IPS-NIHi7 (cell line): ENCODE measurements around the gene NRL.

Source experiments
- DNase-seq: peaks from one replicate; pipeline ENCODE4 v3.0.0; 2012; ENCODE audit warnings: mixed read lengths; ENCODE audit errors: extremely low spot score

NRL gene

GRCh38 chr14:24114532-24115421, at the start of gene NRL, which contains the start of gene DCAF11:
NRL (minus strand) TSS chr14:24114949; CDS start chr14:24082848, 32,101 bp downstream.
DCAF11 (plus strand) TSS chr14:24114777; CDS start chr14:24115595, 818 bp downstream.
- DNase-seq = peak; percentile 96

GRCh38 chr14:24162093-24162492, 47.3 kb upstream of the NRL start:
- DNase-seq = no peak

- DNase-seq = peak; percentile 95
Observed at GRCh38 chr14:24160850-24161804, 46.4 kb upstream of the NRL start, which contains the start of gene IRF9. IRF9 (plus strand) TSS chr14:24161265; CDS start chr14:24162145, 880 bp downstream.

GRCh38 chr14:24160499-24160849, 45.7 kb upstream of the NRL start:
- DNase-seq = no peak

- no peak for DNase-seq
Observed at GRCh38 chr14:24159777-24160498, 45.2 kb upstream of the NRL start.

- DNase-seq = no peak
Observed at GRCh38 chr14:24157331-24157730, 42.6 kb upstream of the NRL start.

GRCh38 chr14:24156840-24157239, 42.1 kb upstream of the NRL start:
- DNase-seq = no peak

GRCh38 chr14:24155100-24155499, 40.4 kb upstream of the NRL start:
- DNase-seq = no peak

- no peak for DNase-seq
Observed at GRCh38 chr14:24151404-24152080, 36.8 kb upstream of the NRL start.

- no peak for DNase-seq
Observed at GRCh38 chr14:24150993-24151392, 36.2 kb upstream of the NRL start.

- DNase-seq = no peak
Observed at GRCh38 chr14:24150567-24150966, 35.8 kb upstream of the NRL start.

- no peak for DNase-seq
Observed at GRCh38 chr14:24150061-24150460, 35.3 kb upstream of the NRL start.

- DNase-seq = no peak
Observed at GRCh38 chr14:24149302-24149969, 34.7 kb upstream of the NRL start.

GRCh38 chr14:24147761-24148428, 33.1 kb upstream of the NRL start:
- no peak for DNase-seq

- peak; percentile 97 for DNase-seq
Observed at GRCh38 chr14:24146978-24147760, 32.4 kb upstream of the NRL start, which contains the start of gene RNF31. RNF31 (plus strand) TSS chr14:24147498; CDS start chr14:24147699, 201 bp downstream.

GRCh38 chr14:24146453-24146977, 31.8 kb upstream of the NRL start, which contains the start of gene PSME2:
PSME2 (minus strand) TSS chr14:24146610; CDS start chr14:24146581, 29 bp downstream.
- DNase-seq = peak; percentile 98

- no peak for DNase-seq
Observed at GRCh38 chr14:24145690-24146452, 31.1 kb upstream of the NRL start.

- DNase-seq = no peak
Observed at GRCh38 chr14:24145219-24145618, 30.5 kb upstream of the NRL start.
